ENCODE results near the gene CDHR3.

DNA sequence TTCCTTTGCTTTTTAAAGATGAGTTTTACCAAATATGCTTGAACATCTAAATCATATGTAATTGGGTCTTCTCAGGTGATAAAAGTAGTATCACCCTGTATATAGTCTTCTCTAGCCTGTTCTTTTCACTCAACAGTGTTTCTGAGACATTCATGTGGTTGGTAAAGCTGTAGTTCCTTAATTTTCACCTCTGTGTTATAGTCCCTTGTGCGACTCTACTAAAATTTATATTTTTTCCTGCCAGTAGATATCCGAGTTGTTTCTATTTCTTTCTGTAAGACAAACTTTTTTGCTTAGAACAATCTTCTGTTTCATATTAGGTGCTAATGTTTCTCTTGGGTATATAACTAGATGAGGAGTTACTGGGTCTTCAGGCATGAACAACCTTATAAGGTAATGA, 113.5 kb downstream of the CDHR3 start:
- no peak for TF ChIP-seq CTCF (IDR thresholded peaks at IDR 0.05; ENCODE audit: poor library complexity, severe bottlenecking)
- no peak for TF ChIP-seq RAD21 (conservative IDR thresholded peaks at IDR 0.05)
- no peak for TF ChIP-seq REST (IDR thresholded peaks at IDR 0.05; ENCODE audit: borderline replicate concordance)
- TF ChIP-seq EP300 (conservative IDR thresholded peaks at IDR 0.05; ENCODE audit: poor library complexity, severe bottlenecking) = no peak
- TF ChIP-seq EZH2 (IDR thresholded peaks at IDR 0.05; ENCODE audit: borderline replicate concordance, insufficient read depth, low read length, poor library complexity, severe bottlenecking) = no peak
- no peak for TF ChIP-seq SMC3 (conservative IDR thresholded peaks at IDR 0.05; ENCODE audit: poor library complexity)
- no peak for TF ChIP-seq POLR2AphosphoS5 (IDR thresholded peaks at IDR 0.05)
- TF ChIP-seq TAF1 (IDR thresholded peaks at IDR 0.05; ENCODE audit: low read depth) = no peak
- TF ChIP-seq MXI1 (conservative IDR thresholded peaks at IDR 0.05; ENCODE audit: poor library complexity, severe bottlenecking) = no peak
